K562 (cell line): ENCODE measurements around the gene HCAR2. TPM values are rescaled to one million over a fixed set of nuclear protein-coding genes. Genes with fewer than 3 reads are reported as not detected.

Experiments
- ATAC-seq: fragments of 200-7000 bp; cut with Tn5 transposase; 3 replicates; pipeline ENCODE4 v1.9.1; 2020; ENCODE audit warnings: moderate library complexity
- BruUV-seq: library from RNA; stranded (reverse); fragments of 400-500 nt; replicated peaks from 2 replicates; lab custom pipeline; 2021; lab: Mats Ljungman, UMichigan
- CTCF ChIA-PET: fragments of 300-600 bp; formaldehyde crosslinking; extraction: SDS; loops from one replicate; lab custom pipeline; 2021; ENCODE audit warnings: low intra/inter-chr PET ratio; lab: Yijun Ruan, JAX
- POLR2A ChIA-PET: fragments of 300-600, 350-650 bp; sonication (Branson Sonifier 250); formaldehyde crosslinking; extraction: SDS; loops from one replicate; lab custom pipeline; 2021; ENCODE audit warnings: antibody characterized with exemption, inconsistent platforms; lab: Yijun Ruan, JAX
- DNase-seq, 4 experiments: peaks; one replicate each; pipeline versions ENCODE4 v3.0.0 to v3.0.0-alpha.2; 2011 to 2018; ENCODE audit warnings: low spot score in 3 of 4, mixed read lengths in 3 of 4; ENCODE audit errors: extremely low read depth in 1 of 4
- FAIRE-seq: peaks from 2 replicates; lab custom pipeline; 2011; peaks lifted over from hg19 to GRCh38; lab: Jason Lieb, UNC
- H2AFZ ChIP-seq: 2 replicates; pipeline ENCODE4 v1.6.0; 2011; ENCODE audit warnings: low read depth, low read length, control low read depth, inconsistent platforms
- H3K27ac ChIP-seq: fragments of 200-600 bp; 3 replicates; pipeline ENCODE4 v1.8.0; 2011; ENCODE audit warnings: low read depth, mild to moderate bottlenecking, control low read depth, inconsistent platforms, low read length, moderate library complexity, mixed read lengths; ENCODE audit errors: extremely low read depth
- H3K27me3 ChIP-seq, 2 experiments: fragments of 300-600 bp in 1 of 2; 2 replicates in 1 of 2; 3 replicates in 1 of 2; pipeline versions ENCODE4 v1.6.0 to v1.8.0; 2011; ENCODE audit warnings: inconsistent platforms in 2 of 2, low read length in 2 of 2, mild to moderate bottlenecking in 1 of 2, mixed read lengths in 1 of 2, moderate library complexity in 1 of 2; ENCODE audit not compliant: control insufficient read depth in 2 of 2, insufficient read depth in 2 of 2
- H3K36me3 ChIP-seq: fragments of 300-600 bp; 3 replicates; pipeline ENCODE4 v1.8.0; 2011; ENCODE audit warnings: mild to moderate bottlenecking, low read length, inconsistent platforms; ENCODE audit not compliant: control insufficient read depth, insufficient read depth
- H3K4me1 ChIP-seq, 2 experiments: fragments of 200-600 bp in 1 of 2; replicated peaks in 1 of 2; 2 replicates in 1 of 2; 3 replicates in 1 of 2; pipeline versions ENCODE4 v1.5.1 to v1.8.0; 2011; ENCODE audit warnings: inconsistent platforms in 2 of 2, low read length in 2 of 2, mild to moderate bottlenecking in 1 of 2, mixed read lengths in 1 of 2, moderate library complexity in 1 of 2; ENCODE audit not compliant: control insufficient read depth in 2 of 2, insufficient read depth in 2 of 2
- H3K4me2 ChIP-seq: 2 replicates; pipeline ENCODE4 v1.6.1; 2011; ENCODE audit warnings: low read length, control low read depth, inconsistent platforms, mixed read lengths; ENCODE audit not compliant: insufficient read depth
- H3K4me3 ChIP-seq: fragments of 200-600 bp; sonication (generic), shearing (Covaris generic); 2 replicates; pipeline ENCODE4 v1.5.1; 2016; ENCODE audit warnings: control low read depth, inconsistent platforms
- H3K79me2 ChIP-seq: fragments of 200-600 bp; 3 replicates; pipeline ENCODE4 v1.8.0; 2011; ENCODE audit warnings: low read length, inconsistent platforms; ENCODE audit not compliant: control insufficient read depth, insufficient read depth
- H3K9ac ChIP-seq, 2 experiments: 2 replicates each; pipeline versions ENCODE4 v1.6.0 to v1.6.1; 2011; ENCODE audit warnings: low read depth in 2 of 2, low read length in 2 of 2, control low read depth in 1 of 2, inconsistent platforms in 1 of 2, mild to moderate bottlenecking in 1 of 2, mixed read lengths in 1 of 2; ENCODE audit not compliant: insufficient read depth in 1 of 2
- H3K9me1 ChIP-seq: one replicate; pipeline ENCODE4 v1.6.0; 2011; ENCODE audit warnings: inconsistent platforms, mild to moderate bottlenecking, low read length, moderate library complexity; ENCODE audit not compliant: control insufficient read depth, insufficient read depth
- H3K9me3 ChIP-seq: replicated peaks from 2 replicates; pipeline ENCODE4 v1.5.1; 2011; ENCODE audit warnings: low read depth, low read length, inconsistent platforms; ENCODE audit not compliant: control insufficient read depth, insufficient read depth
- H4K20me1 ChIP-seq: replicated peaks from 2 replicates; pipeline ENCODE4 v1.6.1; 2011; ENCODE audit warnings: low read length, inconsistent platforms, mixed read lengths; ENCODE audit not compliant: control insufficient read depth, insufficient read depth
- ARID2 ChIP-seq: fragments of 450-650 bp; IDR thresholded peaks from 2 replicates; pipeline ENCODE4 v1.6.1; 2017; ENCODE audit warnings: antibody characterized with exemption, mild to moderate bottlenecking
- ATF1 ChIP-seq, 2 experiments: fragments of 450-650 bp in 1 of 2; IDR thresholded peaks; 2 replicates each; pipeline ENCODE4 v1.6.1; 2016; ENCODE audit warnings: missing compliant biosample characterization in 1 of 2, missing genetic modification characterization in 1 of 2
- ETV1 ChIP-seq: fragments of 450-650 bp; conservative IDR thresholded peaks from 2 replicates; pipeline ENCODE4 v1.6.1; 2016; ENCODE audit warnings: missing genetic modification characterization, control low read depth, low read depth, missing compliant biosample characterization
- HDGF ChIP-seq: fragments of 450-650 bp; IDR thresholded peaks from 2 replicates; pipeline ENCODE4 v1.6.1; 2016
- HNRNPH1 ChIP-seq: fragments of 200-400 bp; formaldehyde crosslinking; optimal IDR thresholded peaks from 2 replicates; pipeline ENCODE3; 2017; ENCODE audit warnings: low read depth, mild to moderate bottlenecking, low read length, moderate library complexity
- IFI16 ChIP-seq: fragments of 250-450 bp; sonication (Bioruptor Pico); IDR thresholded peaks from 2 replicates; pipeline ENCODE4 v2.1.2; 2022; ENCODE audit warnings: mild to moderate bottlenecking, inconsistent platforms
- ILK ChIP-seq: fragments of 450-650 bp; IDR thresholded peaks from 2 replicates; pipeline ENCODE4 v1.6.1; 2016; ENCODE audit warnings: missing genetic modification characterization, low read depth, mild to moderate bottlenecking, missing compliant biosample characterization, moderate library complexity, borderline replicate concordance
- KLF10 ChIP-seq: fragments of 250-450 bp; sonication (Bioruptor Pico); IDR thresholded peaks from 2 replicates; pipeline ENCODE4 v1.6.1; 2021; ENCODE audit warnings: matching md5 sums
- MAZ ChIP-seq, 2 experiments: fragments of 450-650 bp in 1 of 2; sonication (generic) in 1 of 2; formaldehyde crosslinking; IDR thresholded peaks in 1 of 2; conservative IDR thresholded peaks in 1 of 2; 2 replicates each; pipeline versions ENCODE4 v1.4.0 to v1.5.0; 2020; ENCODE audit warnings: mild to moderate bottlenecking in 1 of 2, missing genetic modification reagents in 1 of 2
- NFE2 ChIP-seq: IDR thresholded peaks from 2 replicates; pipeline ENCODE4 v1.6.1; 2014; ENCODE audit warnings: antibody characterized with exemption, low read depth
- PHF8 ChIP-seq: fragments of 200-600 bp; sonication (generic); IDR thresholded peaks from 2 replicates; pipeline ENCODE4 v1.6.1; 2012; ENCODE audit warnings: mixed run types, mild to moderate bottlenecking, inconsistent platforms, low read length, moderate library complexity, borderline replicate concordance
- PTTG1 ChIP-seq: fragments of 450-650 bp; IDR thresholded peaks from 2 replicates; pipeline ENCODE4 v1.6.1; 2016; ENCODE audit warnings: low read depth, mild to moderate bottlenecking, missing genetic modification characterization, missing compliant biosample characterization
- SAFB2 ChIP-seq: fragments of 200-400 bp; formaldehyde crosslinking; IDR thresholded peaks from 2 replicates; pipeline ENCODE4 v1.6.1; 2018; ENCODE audit warnings: borderline replicate concordance, low read length, low read depth, moderate library complexity; ENCODE audit not compliant: severe bottlenecking
- TARDBP ChIP-seq: fragments of 450-650 bp; IDR thresholded peaks from 2 replicates; pipeline ENCODE4 v1.6.1; 2016
- TSC22D4 ChIP-seq: fragments of 450-650 bp; IDR thresholded peaks from 2 replicates; pipeline ENCODE4 v1.6.1; 2016; ENCODE audit warnings: missing genetic modification characterization, missing biosample characterization, control low read depth
- ZFP30 ChIP-seq: fragments of 250-450 bp; sonication (Bioruptor Pico); IDR thresholded peaks from 2 replicates; pipeline ENCODE4 v1.8.0; 2022; ENCODE audit warnings: moderate library complexity, mild to moderate bottlenecking, inconsistent platforms, borderline replicate concordance
- ZNF644 ChIP-seq: fragments of 200-800 bp; sonication (Bioruptor generic); IDR thresholded peaks from 2 replicates; pipeline ENCODE4 v1.6.1; 2016; ENCODE audit warnings: low read depth, missing genetic modification characterization, missing compliant biosample characterization
- WGBS: fragments of 100-300 bp; shearing (Covaris generic); methylation state at CpG from one replicate; pipeline ENCODE4 v1.1.6; 2016; ENCODE audit warnings: low coverage, mixed read lengths; ENCODE audit not compliant: insufficient coverage; ENCODE audit errors: missing lambda C conversion rate; 5-methylcytosine and 5-hydroxymethylcytosine counted together
- in situ Hi-C: fragments of 300-500 bp; cut with MboI; formaldehyde crosslinking; loops from 4 replicates; pipeline ENCODE4 v1.15.0; 2018; ENCODE audit warnings: inconsistent platforms, mixed read lengths
- intact Hi-C: fragments of 100-400 bp; cut with micrococcal nuclease; formaldehyde crosslinking; loops from 2 replicates; pipeline ENCODE4 v1.14.2; 2022
- polyA plus RNA-seq, 8 experiments: library from polyadenylated mRNA; depleted of rRNA in 4 of 8; stranded (reverse) in 5 of 8; unstranded in 3 of 8; fragments of >200 nt; fragmentation: Nextera tagmentation in 2 of 8; fragmentation: Illumina TruSeq in 1 of 8; extraction: Ambion mirVana in 2 of 8; extraction: Trizol in 1 of 8; gene quantifications; 2 replicates each; pipeline versions ENCODE4 v1.2.1 to v1.2.3, GENCODE V29; 2011 to 2014; ENCODE audit warnings: inconsistent platforms in 1 of 8, missing spikeins in 1 of 8
- total RNA-seq, 7 experiments: library from RNA; depleted of rRNA in 6 of 7; stranded (reverse); fragments of >200 nt in 6 of 7; fragmentation: Illumina TruSeq in 2 of 7; extraction: Trizol in 2 of 7; gene quantifications; 2 replicates each; pipeline versions ENCODE4 v1.2.1 to v1.2.3, GENCODE V29; 2011 to 2021; ENCODE audit warnings: low replicate concordance in 1 of 7
- TF ChIP-seq, protein P1 (sequence below): fragments of 250-450 bp; sonication (Bioruptor Pico); IDR thresholded peaks from 2 replicates; pipeline ENCODE4 v1.4.0; 2020
- TF ChIP-seq, protein P2 (sequence below): sonication (generic); formaldehyde crosslinking; IDR thresholded peaks from 2 replicates; pipeline ENCODE4 v1.8.0; 2023; ENCODE audit warnings: mild to moderate bottlenecking, missing genetic modification reagents
- TF ChIP-seq, protein P3 (sequence below): fragments of 250-450 bp; sonication (Bioruptor Pico); IDR thresholded peaks from 2 replicates; pipeline ENCODE4 v1.5.0; 2022; ENCODE audit warnings: mild to moderate bottlenecking

HCAR2 gene
- total and polyA plus RNA-seq, 9 of the 15 experiments (the other 6 are each of a cell fraction or from before 2014, with no cell fraction given), result not detected

DNA sequence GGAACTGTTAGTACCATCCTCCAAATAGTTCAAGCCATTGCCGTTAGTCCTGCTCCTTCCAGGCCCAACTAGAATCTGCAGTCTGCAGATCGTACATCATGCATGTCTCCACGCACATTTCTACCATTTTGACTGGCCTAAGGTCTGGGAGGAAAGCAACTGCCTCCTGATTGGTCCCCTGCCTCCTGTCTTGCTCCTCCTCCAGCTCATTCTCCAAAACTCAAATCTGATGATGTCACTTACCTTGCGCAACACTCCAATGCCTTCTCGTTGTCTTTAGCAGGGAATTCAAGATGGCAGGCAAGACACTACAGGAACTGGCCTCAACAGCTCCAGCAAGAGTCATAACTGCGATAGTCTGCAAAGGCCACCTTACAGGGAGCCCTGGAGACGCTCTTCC, 37.2 kb upstream of the HCAR2 start:
- H4K20me1 ChIP-seq, result no peaks in the 10 kb centered on the region
- no peak overlapping the region for H3K9ac ChIP-seq
- no peaks in the 10 kb centered on the region for H3K36me3 ChIP-seq
- no peaks in the 10 kb centered on the region for H3K9me1 ChIP-seq
- WGBS, result 50% methylated on average over 7 of the region's 7 CpGs
- intact Hi-C loops, result no loop called here
- ATAC-seq (peak; percentile 92), FAIRE-seq (peak; percentile 76), DNase-seq (peak; percentile 56 to 69 (median 64))
- in situ Hi-C loops, result no loop called here
- H3K4me3 ChIP-seq, result no peak overlapping the region
- ChIA-PET POLR2A (interaction anchor here (0.7 kb wide), 1 partner anchor 373 kb away, joined by 3 read pairs; no protein-coding TSS in a partner anchor), CTCF (no interaction called here)
- no TSS peak for BruUV-seq
- no peaks in the 10 kb centered on the region for H3K79me2 ChIP-seq
- peaks cover 0 to 11% of the 10 kb centered on the region in 2 experiments; a peak in 3 of 5 replicates for H3K4me1 ChIP-seq
- H3K4me2 ChIP-seq, result peak overlapping the region; percentile 26; the same call in 1 of the 2 replicates
- H3K9me3 ChIP-seq, result no peaks in the 10 kb centered on the region
- H3K27me3 ChIP-seq, result no peaks in the 10 kb centered on the region
- no peak overlapping the region for H3K27ac ChIP-seq
- H2AFZ ChIP-seq, result peak overlapping the region; percentile 89
- TF ChIP-seq TARDBP (no peak), TSC22D4 (tag) (no peak), PHF8 (no peak), MAZ (CRISPR knock-in tag; conservative IDR thresholded peaks at IDR 0.05 in 1 of 2, IDR thresholded peaks at IDR 0.05 in 1 of 2) (no peak), IFI16 (CRISPR knock-in tag) (no peak), HNRNPH1 (no peak), ZNF644 (0 out of 2 replicates have a peak, but pooled peaks have one; percentile 77), ETV1 (tag) (peak; percentile 29; the same call in 1 of the 2 replicates), SAFB2 (no peak), PTTG1 (tag) (no peak), ATF1 (CRISPR knock-in tag; IDR thresholded peaks at IDR 0.05) (no peak), ATF1 (tag; IDR thresholded peaks at IDR 0.05) (peak; percentile 51), NFE2 (peak; percentile 52), HDGF (no peak), ARID2 (no peak), KLF10 (no peak), ILK (tag) (no peak), ZFP30 (CRISPR knock-in tag) (no peak)
- TF ChIP-seq, protein P1, sequence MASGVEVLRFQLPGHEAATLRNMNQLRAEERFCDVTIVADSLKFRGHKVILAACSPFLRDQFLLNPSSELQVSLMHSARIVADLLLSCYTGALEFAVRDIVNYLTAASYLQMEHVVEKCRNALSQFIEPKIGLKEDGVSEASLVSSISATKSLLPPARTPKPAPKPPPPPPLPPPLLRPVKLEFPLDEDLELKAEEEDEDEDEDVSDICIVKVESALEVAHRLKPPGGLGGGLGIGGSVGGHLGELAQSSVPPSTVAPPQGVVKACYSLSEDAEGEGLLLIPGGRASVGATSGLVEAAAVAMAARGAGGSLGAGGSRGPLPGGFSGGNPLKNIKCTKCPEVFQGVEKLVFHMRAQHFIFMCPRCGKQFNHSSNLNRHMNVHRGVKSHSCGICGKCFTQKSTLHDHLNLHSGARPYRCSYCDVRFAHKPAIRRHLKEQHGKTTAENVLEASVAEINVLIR (CRISPR knock-in tag), result no peak
- TF ChIP-seq, protein P2, sequence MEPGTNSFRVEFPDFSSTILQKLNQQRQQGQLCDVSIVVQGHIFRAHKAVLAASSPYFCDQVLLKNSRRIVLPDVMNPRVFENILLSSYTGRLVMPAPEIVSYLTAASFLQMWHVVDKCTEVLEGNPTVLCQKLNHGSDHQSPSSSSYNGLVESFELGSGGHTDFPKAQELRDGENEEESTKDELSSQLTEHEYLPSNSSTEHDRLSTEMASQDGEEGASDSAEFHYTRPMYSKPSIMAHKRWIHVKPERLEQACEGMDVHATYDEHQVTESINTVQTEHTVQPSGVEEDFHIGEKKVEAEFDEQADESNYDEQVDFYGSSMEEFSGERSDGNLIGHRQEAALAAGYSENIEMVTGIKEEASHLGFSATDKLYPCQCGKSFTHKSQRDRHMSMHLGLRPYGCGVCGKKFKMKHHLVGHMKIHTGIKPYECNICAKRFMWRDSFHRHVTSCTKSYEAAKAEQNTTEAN (CRISPR knock-in tag), result no peak
- TF ChIP-seq, protein P3, sequence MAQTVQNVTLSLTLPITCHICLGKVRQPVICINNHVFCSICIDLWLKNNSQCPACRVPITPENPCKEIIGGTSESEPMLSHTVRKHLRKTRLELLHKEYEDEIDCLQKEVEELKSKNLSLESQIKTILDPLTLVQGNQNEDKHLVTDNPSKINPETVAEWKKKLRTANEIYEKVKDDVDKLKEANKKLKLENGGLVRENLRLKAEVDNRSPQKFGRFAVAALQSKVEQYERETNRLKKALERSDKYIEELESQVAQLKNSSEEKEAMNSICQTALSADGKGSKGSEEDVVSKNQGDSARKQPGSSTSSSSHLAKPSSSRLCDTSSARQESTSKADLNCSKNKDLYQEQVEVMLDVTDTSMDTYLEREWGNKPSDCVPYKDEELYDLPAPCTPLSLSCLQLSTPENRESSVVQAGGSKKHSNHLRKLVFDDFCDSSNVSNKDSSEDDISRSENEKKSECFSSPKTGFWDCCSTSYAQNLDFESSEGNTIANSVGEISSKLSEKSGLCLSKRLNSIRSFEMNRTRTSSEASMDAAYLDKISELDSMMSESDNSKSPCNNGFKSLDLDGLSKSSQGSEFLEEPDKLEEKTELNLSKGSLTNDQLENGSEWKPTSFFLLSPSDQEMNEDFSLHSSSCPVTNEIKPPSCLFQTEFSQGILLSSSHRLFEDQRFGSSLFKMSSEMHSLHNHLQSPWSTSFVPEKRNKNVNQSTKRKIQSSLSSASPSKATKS (CRISPR knock-in tag), result no peak
